Chondrocyte (in vitro differentiated cells): ENCODE measurements around the gene C6orf47. TPM values are rescaled to one million over a fixed set of nuclear protein-coding genes. Genes with fewer than 3 reads are reported as not detected.
A peak's percentile ranks its signal among the peaks of the same experiment; 100 is the strongest.

Experiments
- DNase-seq: peaks from one replicate; pipeline ENCODE4 v3.0.0; 2021; ENCODE audit warnings: mixed read lengths, low spot score
- H3K27ac Mint-ChIP-seq: one replicate; pipeline ENCODE4 v1.8.0; 2021; ENCODE audit warnings: mild to moderate bottlenecking, moderate library complexity, mixed read lengths; ENCODE audit not compliant: unreplicated experiment
- H3K27me3 Mint-ChIP-seq: 2 replicates; pipeline ENCODE4 v1.8.0; 2021; ENCODE audit warnings: low read depth, mixed read lengths
- H3K36me3 Mint-ChIP-seq: 2 replicates; pipeline ENCODE4 v1.8.0; 2021; ENCODE audit warnings: low read depth, mixed read lengths
- H3K4me1 Mint-ChIP-seq: 2 replicates; pipeline ENCODE4 v1.8.0; 2021; ENCODE audit warnings: low read depth, mild to moderate bottlenecking, mixed read lengths
- H3K4me3 Mint-ChIP-seq: one replicate; pipeline ENCODE4 v1.8.0; 2021; ENCODE audit warnings: mild to moderate bottlenecking, moderate library complexity, mixed read lengths; ENCODE audit not compliant: unreplicated experiment
- H3K9me3 Mint-ChIP-seq: 2 replicates; pipeline ENCODE4 v1.8.0; 2021; ENCODE audit warnings: low read depth, mixed read lengths
- total RNA-seq: library from RNA; stranded (reverse); gene quantifications from 3 replicates; pipeline ENCODE4 v1.2.1, GENCODE V29; 2021
- TF ChIP-seq, protein P1 (sequence below): fragments of 200-600 bp; sonication (generic); IDR thresholded peaks from 2 replicates; pipeline ENCODE4 v1.5.0; 2021; ENCODE audit warnings: antibody characterized with exemption, mild to moderate bottlenecking, moderate library complexity

Gene C6orf47
- total RNA-seq, 1 donor from 2014 or later: 19.1 TPM

DNA sequence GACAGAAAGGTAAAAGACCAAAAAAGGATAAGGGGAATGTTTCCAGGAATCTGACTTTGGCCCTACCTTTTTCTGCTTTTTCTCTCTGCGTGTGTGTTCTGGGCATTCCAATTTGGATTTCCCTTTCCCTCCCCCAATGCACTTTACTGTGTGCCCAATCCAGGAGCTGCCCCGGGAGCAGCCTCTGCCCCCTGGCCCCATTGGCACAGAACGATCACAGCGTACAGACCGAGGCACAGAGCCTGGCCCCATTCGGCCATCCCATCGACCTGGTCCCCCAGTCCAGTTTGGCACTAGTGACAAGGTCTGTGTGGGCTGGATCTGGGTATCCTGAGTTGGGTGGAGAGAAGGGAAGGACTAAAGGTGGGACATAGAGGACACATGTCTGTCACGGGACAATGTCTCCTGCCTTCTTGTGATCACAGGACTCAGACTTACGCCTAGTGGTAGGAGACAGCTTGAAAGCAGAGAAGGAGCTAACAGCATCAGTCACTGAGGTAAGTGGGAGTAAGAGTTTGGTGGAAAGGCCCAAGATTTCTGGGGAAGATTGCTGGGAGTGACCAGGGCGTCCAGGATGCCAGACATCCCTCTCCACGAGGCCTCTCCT is 25.5 kb downstream of the C6orf47 start:
- H3K27me3 Mint-ChIP-seq: no peaks in the 10 kb centered on the region
- no peaks in the 10 kb centered on the region for H3K4me1 Mint-ChIP-seq
- no peaks in the 10 kb centered on the region for H3K9me3 Mint-ChIP-seq
- no peak for DNase-seq
- no peak overlapping the region for H3K4me3 Mint-ChIP-seq
- TF ChIP-seq, protein P1, sequence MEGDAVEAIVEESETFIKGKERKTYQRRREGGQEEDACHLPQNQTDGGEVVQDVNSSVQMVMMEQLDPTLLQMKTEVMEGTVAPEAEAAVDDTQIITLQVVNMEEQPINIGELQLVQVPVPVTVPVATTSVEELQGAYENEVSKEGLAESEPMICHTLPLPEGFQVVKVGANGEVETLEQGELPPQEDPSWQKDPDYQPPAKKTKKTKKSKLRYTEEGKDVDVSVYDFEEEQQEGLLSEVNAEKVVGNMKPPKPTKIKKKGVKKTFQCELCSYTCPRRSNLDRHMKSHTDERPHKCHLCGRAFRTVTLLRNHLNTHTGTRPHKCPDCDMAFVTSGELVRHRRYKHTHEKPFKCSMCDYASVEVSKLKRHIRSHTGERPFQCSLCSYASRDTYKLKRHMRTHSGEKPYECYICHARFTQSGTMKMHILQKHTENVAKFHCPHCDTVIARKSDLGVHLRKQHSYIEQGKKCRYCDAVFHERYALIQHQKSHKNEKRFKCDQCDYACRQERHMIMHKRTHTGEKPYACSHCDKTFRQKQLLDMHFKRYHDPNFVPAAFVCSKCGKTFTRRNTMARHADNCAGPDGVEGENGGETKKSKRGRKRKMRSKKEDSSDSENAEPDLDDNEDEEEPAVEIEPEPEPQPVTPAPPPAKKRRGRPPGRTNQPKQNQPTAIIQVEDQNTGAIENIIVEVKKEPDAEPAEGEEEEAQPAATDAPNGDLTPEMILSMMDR: no peak
- no peak overlapping the region for H3K27ac Mint-ChIP-seq
- H3K36me3 Mint-ChIP-seq: peaks cover 42% of the 10 kb centered on the region

DNA sequence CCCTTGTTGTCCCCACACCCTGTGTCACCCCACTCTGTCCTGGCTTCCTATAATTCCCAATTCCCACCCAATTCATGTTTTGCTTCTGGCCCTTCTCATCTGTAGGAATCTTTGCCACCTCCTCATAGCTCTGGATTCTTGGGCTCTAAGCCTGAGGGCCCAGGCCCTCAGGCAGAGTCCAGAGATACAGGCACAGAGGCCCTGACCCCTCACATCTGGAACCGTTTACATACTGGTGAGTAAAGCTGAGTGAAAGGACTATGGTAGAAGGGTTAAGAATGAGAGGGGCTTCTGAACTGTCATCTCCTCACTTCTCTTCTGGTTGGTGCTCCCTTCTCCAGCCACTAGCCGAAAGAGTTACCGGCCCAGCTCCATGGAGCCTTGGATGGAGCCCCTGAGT is 26.4 kb downstream of the C6orf47 start:
- Mint-ChIP-seq H3K4me1 (no peaks in the 10 kb centered on the region), H3K36me3 (peaks cover 46% of the 10 kb centered on the region), H3K27me3 (no peaks in the 10 kb centered on the region), H3K9me3 (no peaks in the 10 kb centered on the region), H3K4me3 (no peak overlapping the region), H3K27ac (peak overlapping the region; percentile 73)
- TF ChIP-seq, protein P1: no peak
- no peak for DNase-seq

DNA sequence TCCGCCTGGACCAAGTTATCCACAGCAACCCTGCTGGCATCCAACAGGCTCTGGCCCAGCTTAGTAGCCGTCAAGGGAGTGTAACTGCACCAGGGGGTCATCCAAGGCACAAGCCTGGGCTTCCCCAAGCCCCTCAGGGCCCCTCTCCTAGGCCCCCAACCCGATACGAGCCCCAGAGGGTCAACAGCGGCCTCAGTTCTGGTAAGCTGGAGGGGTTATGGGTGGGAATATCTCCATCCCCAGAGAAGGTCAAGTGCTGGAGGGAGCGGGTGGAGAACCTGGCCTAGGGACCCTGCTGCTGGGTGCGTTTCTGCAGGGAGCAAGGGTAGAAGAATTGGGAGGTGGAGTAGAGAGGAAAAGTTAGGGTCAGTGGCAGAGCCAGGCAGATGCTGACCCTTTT is 27.1 kb downstream of the C6orf47 start:
- Mint-ChIP-seq H3K4me3 (no peak overlapping the region), H3K9me3 (no peaks in the 10 kb centered on the region), H3K4me1 (no peaks in the 10 kb centered on the region), H3K27ac (no peak overlapping the region), H3K36me3 (peaks cover 47% of the 10 kb centered on the region), H3K27me3 (no peaks in the 10 kb centered on the region)
- no peak for DNase-seq
- TF ChIP-seq, protein P1: no peak

DNA sequence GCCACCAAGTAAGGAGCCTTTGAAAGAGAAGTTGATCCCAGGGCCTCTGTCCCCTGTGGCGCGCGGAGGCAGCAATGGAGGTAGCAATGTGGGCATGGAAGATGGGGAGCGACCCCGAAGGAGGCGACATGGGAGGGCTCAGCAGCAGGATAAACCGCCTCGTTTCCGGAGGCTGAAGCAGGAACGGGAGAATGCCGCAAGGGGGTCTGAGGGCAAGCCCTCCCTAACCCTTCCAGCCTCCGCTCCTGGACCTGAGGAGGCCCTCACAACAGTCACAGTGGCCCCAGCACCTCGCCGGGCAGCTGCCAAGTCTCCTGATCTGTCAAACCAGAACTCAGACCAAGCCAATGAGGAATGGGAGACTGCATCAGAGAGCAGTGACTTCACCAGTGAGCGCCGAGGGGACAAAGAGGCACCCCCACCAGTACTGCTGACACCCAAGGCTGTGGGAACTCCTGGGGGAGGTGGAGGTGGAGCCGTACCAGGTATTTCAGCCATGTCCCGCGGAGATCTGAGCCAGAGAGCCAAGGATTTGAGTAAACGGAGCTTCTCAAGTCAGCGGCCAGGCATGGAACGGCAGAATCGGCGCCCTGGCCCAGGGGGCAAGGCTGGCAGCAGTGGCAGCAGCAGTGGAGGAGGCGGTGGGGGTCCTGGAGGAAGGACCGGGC is 28.2 kb downstream of the C6orf47 start:
- Mint-ChIP-seq H3K4me1 (no peaks in the 10 kb centered on the region), H3K36me3 (peaks cover 53% of the 10 kb centered on the region), H3K9me3 (no peaks in the 10 kb centered on the region), H3K27me3 (no peaks in the 10 kb centered on the region), H3K4me3 (no peak overlapping the region), H3K27ac (peak overlapping the region; percentile 36)
- DNase-seq: no peak
- TF ChIP-seq, protein P1: no peak

DNA sequence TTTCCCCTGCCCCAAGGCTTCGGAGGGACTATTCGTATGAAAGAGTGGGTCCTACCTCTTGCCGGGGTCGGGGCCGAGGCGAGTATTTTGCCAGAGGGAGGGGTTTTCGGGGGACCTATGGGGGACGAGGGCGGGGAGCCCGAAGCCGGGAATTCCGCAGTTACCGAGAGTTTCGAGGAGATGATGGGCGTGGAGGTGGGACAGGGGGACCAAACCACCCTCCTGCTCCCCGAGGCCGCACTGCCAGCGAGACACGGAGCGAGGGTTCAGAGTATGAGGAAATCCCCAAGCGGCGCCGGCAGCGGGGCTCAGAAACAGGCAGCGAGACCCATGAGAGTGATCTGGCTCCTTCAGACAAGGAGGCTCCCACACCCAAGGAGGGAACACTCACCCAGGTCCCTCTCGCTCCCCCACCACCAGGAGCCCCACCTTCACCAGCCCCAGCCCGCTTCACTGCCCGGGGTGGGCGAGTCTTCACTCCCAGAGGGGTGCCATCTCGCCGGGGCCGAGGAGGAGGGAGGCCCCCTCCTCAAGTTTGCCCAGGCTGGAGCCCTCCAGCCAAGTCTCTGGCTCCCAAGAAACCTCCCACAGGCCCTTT is 28.8 kb downstream of the C6orf47 start:
- H3K27me3 Mint-ChIP-seq: no peaks in the 10 kb centered on the region
- TF ChIP-seq, protein P1: no peak
- no peak overlapping the region for H3K4me3 Mint-ChIP-seq
- no peak for DNase-seq
- peak overlapping the region; percentile 36 for H3K27ac Mint-ChIP-seq
- peaks cover 51% of the 10 kb centered on the region for H3K36me3 Mint-ChIP-seq
- H3K9me3 Mint-ChIP-seq: no peaks in the 10 kb centered on the region
- H3K4me1 Mint-ChIP-seq: no peaks in the 10 kb centered on the region
